GM19372 (cell line): ENCODE measurements around the gene CKMT2.

Experiments used
- ATAC-seq: cut with Tn5 transposase; IDR thresholded peaks from one replicate; pipeline ENCODE4 v1.9.1; 2021; ENCODE audit warnings: mild to moderate bottlenecking, low read depth, moderate library complexity; ENCODE audit not compliant: unreplicated experiment

The CKMT2 gene

DNA sequence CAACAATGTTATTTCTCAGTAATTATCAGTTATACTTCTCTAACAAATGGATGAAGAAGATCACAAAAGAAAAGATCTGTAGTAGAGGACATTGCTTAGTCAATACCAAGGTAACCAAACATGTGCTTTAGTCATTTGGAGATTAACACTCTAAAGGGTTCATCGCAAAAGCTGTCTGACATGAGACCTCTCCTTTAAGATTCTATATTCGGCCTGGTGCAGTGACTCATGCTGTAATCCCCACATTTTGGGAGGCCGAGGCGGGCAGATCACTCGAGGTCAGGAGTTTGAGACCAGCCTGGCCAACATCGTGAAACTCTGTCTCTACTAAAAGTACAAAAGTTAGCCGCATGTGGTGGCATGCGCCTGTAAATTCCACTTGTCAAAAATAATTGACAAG lies 18.3 kb upstream of the CKMT2 start:
- no peak for ATAC-seq

DNA sequence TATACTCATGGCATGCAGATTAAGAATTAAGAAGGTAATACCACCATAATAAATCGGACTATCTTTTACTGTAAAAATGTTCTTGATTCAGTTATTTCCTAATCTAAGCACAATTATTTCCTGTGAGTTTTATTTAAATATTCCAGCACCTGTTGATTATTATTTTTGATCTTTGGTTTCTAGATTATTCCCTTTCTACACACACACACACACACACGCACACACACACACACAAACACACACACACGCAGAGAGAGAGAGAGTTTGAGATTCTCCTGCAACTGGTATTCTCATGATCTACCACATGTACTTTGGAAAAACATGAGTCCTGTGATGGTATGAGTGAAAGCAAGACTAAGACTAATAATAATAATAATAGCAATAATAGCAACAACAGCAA lies 17.0 kb upstream of the CKMT2 start:
- no peak for ATAC-seq

GRCh38 chr5:81219389-81219788 lies 13.7 kb upstream of the CKMT2 start:
- no peak for ATAC-seq

DNA sequence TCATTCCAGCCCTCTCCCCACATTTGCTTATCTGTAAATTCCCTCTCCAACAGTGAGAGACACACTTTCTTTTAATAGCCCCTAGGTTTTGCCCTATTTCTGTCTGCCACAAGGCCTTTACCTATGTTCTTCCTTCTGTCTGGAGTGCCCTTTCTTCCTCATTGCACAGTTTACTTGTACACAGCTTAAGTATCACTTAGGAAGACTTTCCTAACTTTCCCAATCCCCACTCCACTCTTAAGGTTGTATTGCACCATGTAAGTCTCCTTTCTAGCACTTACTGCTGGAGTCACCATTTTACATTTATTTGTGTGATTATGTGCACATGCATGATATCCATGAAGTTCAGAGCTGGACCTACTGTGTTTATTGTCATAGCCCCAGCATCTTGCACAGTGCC lies 10.8 kb upstream of the CKMT2 start:
- ATAC-seq = no peak

GRCh38 chr5:81225463-81225862 lies 7.7 kb upstream of the CKMT2 start:
- no peak for ATAC-seq

- ATAC-seq = no peak
These were observed 6.8 kb upstream of the CKMT2 start for GRCh38 chr5:81226286-81226685.

DNA sequence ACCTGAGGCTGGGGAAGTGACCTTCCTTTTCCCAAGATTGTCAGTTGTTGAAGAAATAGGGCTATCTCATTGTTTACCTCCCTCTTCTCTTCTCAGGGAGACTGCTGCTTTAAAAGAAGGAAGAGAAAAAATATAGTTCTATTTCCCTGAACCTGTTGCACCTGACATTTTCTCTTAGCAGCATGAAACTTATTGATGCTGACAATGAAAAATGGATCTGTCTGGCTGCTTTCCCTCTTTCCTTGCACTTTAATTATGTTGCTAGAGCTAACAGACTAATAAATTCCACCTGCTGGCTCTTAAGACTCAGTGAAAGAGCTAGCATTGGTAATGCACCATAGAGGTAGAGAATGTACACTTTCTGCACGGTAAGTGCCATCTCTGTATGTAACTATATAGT lies 6.2 kb upstream of the CKMT2 start:
- no peak for ATAC-seq

GRCh38 chr5:81228084-81228483 lies 5.0 kb upstream of the CKMT2 start:
- no peak for ATAC-seq

DNA sequence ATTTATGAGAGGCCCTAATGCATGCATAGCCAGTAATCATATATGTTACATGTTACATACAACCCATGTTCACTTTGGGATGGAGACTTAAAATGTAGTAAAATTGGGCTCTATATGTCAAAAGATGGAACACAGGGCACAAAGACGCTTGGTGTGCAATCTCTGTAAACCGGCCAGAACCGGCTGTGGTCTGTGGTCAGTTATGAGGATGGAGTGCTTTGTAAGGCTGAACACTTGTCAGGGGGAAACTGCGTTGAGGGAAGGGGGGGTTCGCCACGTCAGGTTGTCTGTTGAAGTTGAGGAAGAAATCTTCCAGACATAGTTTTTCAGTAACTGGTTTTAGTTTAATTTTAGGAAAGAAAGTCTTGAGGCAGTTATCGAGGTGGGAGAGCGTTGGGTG lies 2.7 kb upstream of the CKMT2 start:
- ATAC-seq = no peak

DNA sequence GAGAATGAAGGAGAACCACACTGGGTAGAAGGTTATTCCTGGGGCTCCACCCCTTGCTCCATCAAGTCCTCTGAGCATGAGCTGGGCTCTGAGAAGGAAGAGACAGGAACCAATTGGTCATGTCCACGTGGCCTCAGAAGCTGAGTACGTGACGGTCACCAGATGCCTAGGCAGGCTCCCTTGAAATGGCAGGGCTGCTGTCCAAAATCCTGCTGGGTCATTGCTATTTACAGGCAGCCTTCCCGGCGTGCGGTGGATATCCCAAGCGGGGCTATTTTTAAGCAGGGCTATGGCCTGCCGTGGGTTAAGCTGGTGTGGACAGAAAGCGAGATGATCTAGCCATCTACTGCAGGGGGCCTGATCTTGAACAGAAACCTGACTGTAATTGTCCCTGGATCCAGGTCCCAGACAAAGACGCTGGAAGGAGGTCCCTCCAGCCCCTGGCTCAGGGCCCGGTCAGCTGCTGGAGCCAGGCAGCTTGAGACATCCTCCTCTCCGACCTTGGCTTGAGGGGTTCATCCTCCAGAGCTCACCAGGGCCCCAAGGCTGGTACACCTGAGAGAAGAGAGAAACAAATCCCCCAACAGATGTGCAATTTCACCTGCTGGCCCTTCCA lies 550 bp upstream of the CKMT2 start:
- no peak for ATAC-seq

- no peak for ATAC-seq
These were observed 1.2 kb downstream of the CKMT2 start for GRCh38 chr5:81234299-81234698.

DNA sequence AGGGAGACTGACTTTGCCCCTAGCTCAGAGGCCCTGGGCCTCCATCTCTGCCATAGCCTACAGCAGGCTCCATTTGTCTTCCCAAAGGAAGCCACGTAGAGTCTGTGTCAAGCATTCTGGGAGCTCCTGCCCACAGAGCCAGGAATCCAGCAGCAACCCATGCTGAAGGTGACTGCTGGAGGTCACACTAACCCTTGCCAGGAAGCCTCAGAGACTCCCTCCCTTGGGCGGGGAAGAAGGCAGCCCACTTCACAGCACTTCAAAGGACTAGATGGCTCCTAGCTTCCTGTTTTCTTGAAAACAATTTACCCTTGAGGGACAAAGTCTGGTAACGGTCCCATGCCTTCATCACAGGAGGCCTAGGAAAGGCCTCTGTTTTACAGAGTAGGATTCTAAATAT lies 1.7 kb downstream of the CKMT2 start:
- ATAC-seq = no peak

GRCh38 chr5:81235287-81236072 lies 2.4 kb downstream of the CKMT2 start:
- no peak for ATAC-seq

- no peak for ATAC-seq
These were observed 5.3 kb downstream of the CKMT2 start for GRCh38 chr5:81238460-81238859.

DNA sequence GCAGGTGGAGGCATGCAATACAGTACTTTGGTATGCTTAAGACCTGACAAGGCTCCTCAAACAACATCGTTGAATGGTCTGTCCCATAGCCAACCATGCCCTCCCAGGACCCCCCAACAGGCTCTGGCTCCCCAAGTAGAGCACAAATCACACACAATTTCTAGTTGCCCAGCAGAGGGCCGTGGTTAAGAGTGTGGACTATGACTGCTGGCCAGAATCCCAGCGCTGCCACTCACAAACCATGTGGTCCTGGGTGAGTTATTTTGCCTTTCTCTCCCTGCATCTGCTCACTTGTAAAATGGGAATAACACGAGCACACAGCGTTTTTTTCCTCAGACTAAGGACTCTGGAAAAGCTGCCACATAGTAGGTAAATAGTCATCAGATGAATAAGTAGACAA lies 6.5 kb downstream of the CKMT2 start:
- no peak for ATAC-seq

DNA sequence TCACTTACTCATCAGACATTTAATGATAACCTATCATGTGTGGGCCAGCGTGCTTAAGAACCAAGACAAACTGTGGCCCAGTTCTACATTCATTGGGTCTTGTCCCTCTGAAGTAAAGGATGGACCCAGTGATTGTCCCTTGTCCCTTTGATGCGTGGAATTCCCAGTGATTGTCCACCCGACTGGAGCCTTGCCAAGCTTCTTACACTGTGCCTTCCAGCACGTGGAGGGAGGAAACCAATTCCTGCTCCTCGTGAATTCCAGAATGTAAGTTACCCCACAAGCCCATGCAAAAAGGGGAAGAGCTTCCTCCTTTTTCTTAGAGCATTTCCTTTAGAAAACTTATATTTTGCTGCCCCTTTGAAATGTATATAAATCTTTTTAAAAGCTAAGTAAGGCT lies 7.9 kb downstream of the CKMT2 start:
- no peak for ATAC-seq

DNA sequence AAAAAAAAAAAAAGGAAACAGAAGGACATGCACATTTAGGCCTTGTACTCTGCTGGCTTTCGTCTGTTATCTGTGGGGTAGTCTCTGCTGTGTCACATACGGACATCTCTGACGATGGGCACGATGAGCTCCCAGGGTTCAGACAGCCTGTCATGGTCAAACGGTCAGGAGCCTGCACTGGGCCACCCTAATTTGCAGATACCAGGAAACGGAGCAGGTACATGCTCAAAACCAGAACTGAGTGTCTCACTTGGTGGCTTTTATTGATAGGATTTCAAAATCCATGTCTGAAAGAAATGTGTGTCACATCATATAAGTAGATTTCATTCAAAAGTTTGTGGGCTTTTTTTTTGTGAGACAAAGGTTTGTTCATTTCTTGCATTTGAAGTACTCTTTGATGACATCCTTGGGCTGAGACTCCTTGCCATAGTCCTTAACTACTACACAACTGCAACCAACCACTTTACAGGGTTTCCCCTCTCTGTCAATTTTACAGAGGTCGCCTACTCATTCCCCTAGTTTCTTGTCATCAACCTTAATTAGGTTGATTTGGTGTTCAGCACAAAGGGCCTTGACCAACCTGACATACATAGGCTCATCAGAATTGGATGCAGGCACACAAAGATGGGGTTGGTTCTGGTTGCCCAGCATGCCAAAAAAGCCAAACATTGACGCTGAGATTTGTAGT lies 9.0 kb downstream of the CKMT2 start:
- ATAC-seq = no peak

DNA sequence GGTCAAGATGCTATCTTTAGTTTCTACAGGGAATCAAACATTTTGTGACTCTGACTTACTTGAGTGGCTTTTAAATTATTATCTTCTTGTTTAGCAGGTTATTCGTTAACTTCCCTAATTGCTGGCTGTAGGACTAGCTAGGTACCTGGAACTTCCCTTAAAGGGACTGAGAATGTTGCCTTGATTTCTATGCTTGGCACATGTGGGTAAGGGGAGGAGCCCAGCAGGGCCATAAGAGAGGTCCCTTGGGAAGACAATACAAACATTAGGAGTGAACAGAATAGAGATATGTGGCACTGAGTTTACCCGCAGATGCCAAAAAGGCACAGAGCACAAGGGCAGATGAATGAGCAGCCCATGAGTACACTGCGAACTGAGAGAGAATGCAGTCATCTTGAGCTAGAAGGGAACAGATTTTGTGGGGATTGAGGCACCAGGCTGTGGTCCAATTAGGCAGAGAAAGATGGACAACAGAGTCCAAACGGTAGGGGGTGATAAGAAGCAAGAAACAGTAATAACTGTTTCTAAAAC lies 9.8 kb downstream of the CKMT2 start:
- ATAC-seq = no peak

GRCh38 chr5:81244451-81244850 lies 11.3 kb downstream of the CKMT2 start:
- no peak for ATAC-seq

DNA sequence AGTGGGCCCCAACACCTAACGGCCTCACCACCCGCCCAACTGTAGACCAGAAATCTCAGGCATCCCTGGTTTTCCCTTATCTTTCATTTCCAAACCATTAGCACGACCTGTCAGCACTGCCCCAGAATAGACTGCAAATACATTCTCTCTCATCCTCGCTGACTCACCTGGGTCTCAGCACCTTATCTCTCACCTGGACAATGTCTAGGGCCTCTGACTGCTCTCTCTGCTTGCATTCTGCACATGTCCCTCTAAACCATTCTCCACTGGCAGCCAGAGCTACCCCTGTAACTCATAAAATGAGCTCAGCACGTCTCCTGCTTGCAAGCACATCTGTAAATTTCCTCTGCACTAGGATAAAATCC lies 12.7 kb downstream of the CKMT2 start:
- no peak for ATAC-seq

- no peak for ATAC-seq
These were observed 13.6 kb downstream of the CKMT2 start for GRCh38 chr5:81246697-81247096.
